Measurements from ENCODE around the gene MSL3B.

Gene MSL3B

DNA sequence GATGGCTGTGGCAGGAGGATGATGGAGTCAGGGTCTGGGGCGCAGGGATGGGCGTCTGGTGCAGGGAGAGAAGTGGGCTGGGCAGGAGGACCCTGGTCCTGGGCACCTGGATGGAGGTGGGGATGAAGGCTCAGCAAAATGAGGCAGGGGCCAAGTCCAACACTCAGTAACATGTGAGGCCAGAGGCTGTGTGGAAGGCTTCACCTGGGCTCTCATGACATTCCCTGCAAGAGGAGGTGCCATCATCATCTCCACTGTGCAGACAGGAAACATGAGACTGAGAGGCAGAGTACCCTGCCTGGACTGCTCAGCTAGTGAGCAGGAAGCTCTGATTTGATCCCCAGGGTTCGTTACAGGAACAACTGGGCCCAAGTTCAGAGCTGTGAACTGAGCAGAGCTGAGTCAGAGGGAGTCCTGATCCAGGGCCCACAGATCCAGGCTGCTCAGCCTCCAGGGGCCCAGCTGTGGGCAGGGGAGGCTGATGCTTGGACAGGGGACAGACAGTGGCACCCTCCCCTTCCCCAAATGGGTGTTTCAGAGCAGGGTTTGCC is 50.8 kb downstream of the MSL3B start:
- no peak for DNase-seq (ENCODE audit: low read depth in 2 of 2)

DNA sequence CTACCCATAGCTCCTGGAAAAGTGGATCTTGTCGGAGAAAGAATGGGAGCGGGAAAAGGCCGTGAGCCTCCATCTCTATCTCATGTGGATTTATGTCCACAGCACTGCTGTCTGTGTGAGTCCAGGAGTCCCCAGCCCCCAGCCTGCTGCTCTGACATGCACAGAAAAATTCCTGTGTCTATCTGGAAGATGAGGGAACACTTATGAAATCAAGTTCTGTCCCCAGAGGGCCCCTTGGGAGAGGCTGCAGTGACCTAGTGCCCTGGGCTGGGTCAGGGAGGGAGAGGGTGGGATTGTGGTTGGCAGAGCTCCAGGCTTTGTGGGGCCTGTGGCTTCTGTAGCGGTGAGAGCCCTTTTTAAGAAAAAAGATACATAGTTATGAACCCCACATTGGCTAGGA is 51.4 kb downstream of the MSL3B start:
- no peak for DNase-seq (ENCODE audit: low read depth in 2 of 2)

GRCh38 chr2:233816334-233816733 is 51.9 kb downstream of the MSL3B start:
- no peak for DNase-seq (ENCODE audit: low read depth in 2 of 2)

DNA sequence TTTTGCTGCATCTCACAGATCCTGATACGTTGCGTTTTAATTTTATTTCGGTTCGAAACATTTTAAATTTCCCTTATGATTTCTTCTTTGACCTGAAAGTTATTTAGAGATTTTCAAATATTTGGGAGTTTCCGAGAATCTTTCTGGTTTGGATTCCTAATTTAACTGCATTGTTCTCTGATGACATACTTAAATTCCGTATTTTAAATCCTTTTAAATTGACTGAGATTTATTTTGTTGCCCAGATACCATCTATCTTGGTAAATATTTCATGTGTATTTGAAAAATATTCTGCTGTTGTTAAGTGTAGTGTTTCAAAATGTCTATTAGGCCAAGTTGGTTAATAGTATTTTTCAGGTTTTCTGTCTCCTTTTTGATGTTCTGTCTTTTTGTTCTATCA is 52.3 kb downstream of the MSL3B start:
- DNase-seq (ENCODE audit: low read depth in 2 of 2): no peak
